Body of pancreas (tissue), 4 donors: Measurements from ENCODE around the gene RIC1.
"Not testable (repeated sequence)": the region's sequence is repeated elsewhere in the genome, so short reads cannot be mapped to it uniquely, and the experiment has no call there.

ENCODE experiments used
- CTCF ChIP-seq, 7 experiments: fragments of 450-650 bp in 4 of 7; fragments of 200-600 bp in 3 of 7; sonication (generic) in 3 of 7; IDR thresholded peaks; one replicate each; pipeline ENCODE4 v1.5.1; 2016 to 2019; ENCODE audit warnings: antibody characterized with exemption in 7 of 7
- POLR2A ChIP-seq, 3 donors: fragments of 450-650 bp; IDR thresholded peaks; one replicate each; pipeline ENCODE4 v1.6.1; 2016; ENCODE audit warnings: antibody characterized with exemption in 3 of 3, mild to moderate bottlenecking in 2 of 3

GRCh38 chr9:5627686-5628085 is 1.2 kb upstream of the RIC1 start:
- not testable (repeated sequence) for TF ChIP-seq POLR2A, CTCF (IDR thresholded peaks at IDR 0.05)
